DOHH2 (cell line): ENCODE measurements around the gene SH3GLB1.

Experiments used
- H3F3A ChIP-seq: fragments of 200-600 bp; sonication (generic), shearing (Covaris generic); 2 replicates; pipeline ENCODE4 v1.6.0; 2016; ENCODE audit warnings: antibody characterized with exemption, mild to moderate bottlenecking; ENCODE audit not compliant: control insufficient read depth, insufficient read depth
- H3K27ac ChIP-seq: fragments of 200-600 bp; sonication (generic); 2 replicates; pipeline ENCODE4 v1.5.1; 2014; ENCODE audit warnings: low read depth, mild to moderate bottlenecking, low read length, moderate library complexity
- H3K27me3 ChIP-seq: fragments of 200-600 bp; sonication (generic); 2 replicates; pipeline ENCODE4 v1.6.1; 2014; ENCODE audit warnings: mild to moderate bottlenecking, low read length, mixed read lengths; ENCODE audit not compliant: control insufficient read depth
- H3K36me3 ChIP-seq: fragments of 200-600 bp; sonication (generic); 2 replicates; pipeline ENCODE4 v1.6.1; 2014; ENCODE audit warnings: mild to moderate bottlenecking, low read length, moderate library complexity, mixed read lengths; ENCODE audit not compliant: control insufficient read depth
- H3K4me1 ChIP-seq: fragments of 200-600 bp; sonication (generic); 2 replicates; pipeline ENCODE4 v1.6.1; 2014; ENCODE audit warnings: mild to moderate bottlenecking, low read length, mixed read lengths; ENCODE audit not compliant: control insufficient read depth
- H3K4me2 ChIP-seq: fragments of 200-600 bp; sonication (generic); 2 replicates; pipeline ENCODE4 v1.6.0; 2014; ENCODE audit warnings: mild to moderate bottlenecking, low read length, moderate library complexity
- H3K4me3 ChIP-seq: fragments of 200-600 bp; sonication (generic); 2 replicates; pipeline ENCODE4 v1.5.1; 2014; ENCODE audit warnings: mild to moderate bottlenecking, low read length, mixed read lengths
- H3K79me2 ChIP-seq: fragments of 200-600 bp; sonication (generic); 2 replicates; pipeline ENCODE4 v1.6.1; 2014; ENCODE audit warnings: mild to moderate bottlenecking, low read length, mixed read lengths; ENCODE audit not compliant: control insufficient read depth
- H3K9me2 ChIP-seq: fragments of 200-600 bp; sonication (generic); replicated peaks from 2 replicates; pipeline ENCODE4 v1.6.1; 2014; ENCODE audit warnings: mild to moderate bottlenecking, low read length, mixed read lengths; ENCODE audit not compliant: control insufficient read depth
- H3K9me3 ChIP-seq: fragments of 200-600 bp; sonication (generic); 2 replicates; pipeline ENCODE4 v1.6.1; 2014; ENCODE audit warnings: antibody characterized with exemption, low read length, mixed read lengths; ENCODE audit not compliant: control insufficient read depth, insufficient read depth
- H4K20me1 ChIP-seq: fragments of 200-600 bp; sonication (generic); 2 replicates; pipeline ENCODE4 v1.6.0; 2014; ENCODE audit warnings: low read depth, mild to moderate bottlenecking, antibody characterized with exemption, low read length, moderate library complexity; ENCODE audit not compliant: control insufficient read depth, insufficient read depth
- EZH2phosphoT487 ChIP-seq: fragments of 200-600 bp; sonication (generic); IDR thresholded peaks from 2 replicates; pipeline ENCODE4 v1.6.1; 2017; ENCODE audit warnings: borderline replicate concordance, mild to moderate bottlenecking, antibody characterized with exemption, low read length, moderate library complexity, mixed read lengths
- TF ChIP-seq, protein P1 (sequence below): fragments of 200-600 bp; sonication (generic); IDR thresholded peaks from one replicate; pipeline ENCODE4 v1.5.1; 2014; ENCODE audit warnings: antibody characterized with exemption, mild to moderate bottlenecking, low read depth, low read length; ENCODE audit not compliant: poor library complexity, severe bottlenecking

SH3GLB1 gene

DNA sequence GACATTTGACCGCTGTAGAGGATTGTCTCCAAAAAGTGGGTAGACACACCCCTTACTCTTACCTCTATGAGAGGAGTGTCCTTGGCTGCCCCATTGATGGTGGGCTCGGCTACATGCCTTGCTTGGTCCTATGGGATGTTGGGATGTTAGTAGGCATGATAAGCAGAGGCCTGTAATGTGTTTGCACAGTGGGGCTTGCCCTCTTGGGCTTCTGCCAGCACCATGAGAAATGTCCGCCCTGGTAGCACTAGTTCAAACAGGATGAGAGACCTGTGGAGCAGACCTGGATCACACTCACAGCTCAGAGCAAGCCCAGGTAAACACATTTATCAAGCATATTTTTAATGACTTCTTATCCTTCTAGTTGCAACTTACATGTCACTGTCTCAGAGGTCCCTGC is 54.2 kb downstream of the SH3GLB1 start:
- H3K9me2 ChIP-seq = no peaks in the 10 kb centered on the region
- H3K4me3 ChIP-seq = no peak overlapping the region
- no peaks in the 10 kb centered on the region for H3K27me3 ChIP-seq
- no peak overlapping the region for H3K27ac ChIP-seq
- H3K79me2 ChIP-seq = no peaks in the 10 kb centered on the region
- no peak overlapping the region for H3K4me2 ChIP-seq
- H3F3A ChIP-seq = peaks cover 14% of the 10 kb centered on the region; the same call in 1 of the 2 replicates
- H4K20me1 ChIP-seq = no peaks in the 10 kb centered on the region
- TF ChIP-seq EZH2phosphoT487 = no peak
- TF ChIP-seq, protein P1, sequence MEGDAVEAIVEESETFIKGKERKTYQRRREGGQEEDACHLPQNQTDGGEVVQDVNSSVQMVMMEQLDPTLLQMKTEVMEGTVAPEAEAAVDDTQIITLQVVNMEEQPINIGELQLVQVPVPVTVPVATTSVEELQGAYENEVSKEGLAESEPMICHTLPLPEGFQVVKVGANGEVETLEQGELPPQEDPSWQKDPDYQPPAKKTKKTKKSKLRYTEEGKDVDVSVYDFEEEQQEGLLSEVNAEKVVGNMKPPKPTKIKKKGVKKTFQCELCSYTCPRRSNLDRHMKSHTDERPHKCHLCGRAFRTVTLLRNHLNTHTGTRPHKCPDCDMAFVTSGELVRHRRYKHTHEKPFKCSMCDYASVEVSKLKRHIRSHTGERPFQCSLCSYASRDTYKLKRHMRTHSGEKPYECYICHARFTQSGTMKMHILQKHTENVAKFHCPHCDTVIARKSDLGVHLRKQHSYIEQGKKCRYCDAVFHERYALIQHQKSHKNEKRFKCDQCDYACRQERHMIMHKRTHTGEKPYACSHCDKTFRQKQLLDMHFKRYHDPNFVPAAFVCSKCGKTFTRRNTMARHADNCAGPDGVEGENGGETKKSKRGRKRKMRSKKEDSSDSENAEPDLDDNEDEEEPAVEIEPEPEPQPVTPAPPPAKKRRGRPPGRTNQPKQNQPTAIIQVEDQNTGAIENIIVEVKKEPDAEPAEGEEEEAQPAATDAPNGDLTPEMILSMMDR = no peak
- no peaks in the 10 kb centered on the region for H3K36me3 ChIP-seq
- no peaks in the 10 kb centered on the region for H3K9me3 ChIP-seq
- peaks cover 41% of the 10 kb centered on the region for H3K4me1 ChIP-seq

DNA sequence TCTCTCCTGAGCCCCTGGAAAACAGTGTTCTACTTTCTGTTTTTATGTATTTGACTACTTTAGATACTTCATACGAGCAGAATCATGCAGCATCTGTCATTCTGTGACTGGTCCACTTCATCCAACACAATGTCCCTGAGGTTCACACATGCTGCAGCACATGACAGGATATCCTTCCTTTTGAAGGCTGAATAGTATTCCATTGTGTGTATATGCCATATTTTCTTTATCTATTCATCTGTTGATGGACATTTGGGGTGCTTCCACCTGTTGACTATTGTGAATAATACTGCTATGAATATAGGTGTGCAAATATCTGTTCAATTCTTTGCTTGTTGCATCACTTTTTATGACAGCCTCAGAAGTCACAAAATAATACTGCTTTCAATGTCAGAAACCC is 55.8 kb downstream of the SH3GLB1 start:
- 0 out of 2 replicates have a peak, but pooled peaks cover 3% of the 10 kb centered on the region for H3F3A ChIP-seq
- no peak overlapping the region for H3K4me3 ChIP-seq
- no peak overlapping the region for H3K27ac ChIP-seq
- no peak for TF ChIP-seq EZH2phosphoT487
- TF ChIP-seq, protein P1 = no peak
- H3K4me1 ChIP-seq = peaks cover 25% of the 10 kb centered on the region
- no peak overlapping the region for H3K4me2 ChIP-seq
- H3K27me3 ChIP-seq = no peaks in the 10 kb centered on the region
- H3K9me2 ChIP-seq = no peaks in the 10 kb centered on the region
- H3K36me3 ChIP-seq = no peaks in the 10 kb centered on the region
- no peaks in the 10 kb centered on the region for H3K9me3 ChIP-seq
- no peaks in the 10 kb centered on the region for H3K79me2 ChIP-seq
- no peaks in the 10 kb centered on the region for H4K20me1 ChIP-seq

- H3K27ac ChIP-seq = no peak overlapping the region
- peaks cover 25% of the 10 kb centered on the region for H3K4me1 ChIP-seq
- no peak overlapping the region for H3K4me3 ChIP-seq
- no peaks in the 10 kb centered on the region for H3K27me3 ChIP-seq
- H3K9me2 ChIP-seq = no peaks in the 10 kb centered on the region
- no peak for TF ChIP-seq EZH2phosphoT487
- TF ChIP-seq, protein P1 = no peak
- H4K20me1 ChIP-seq = no peaks in the 10 kb centered on the region
- no peaks in the 10 kb centered on the region for H3K79me2 ChIP-seq
- H3F3A ChIP-seq = no peaks in the 10 kb centered on the region
- H3K9me3 ChIP-seq = 0 out of 2 replicates have a peak, but pooled peaks cover 4% of the 10 kb centered on the region
- H3K4me2 ChIP-seq = no peak overlapping the region
- H3K36me3 ChIP-seq = no peaks in the 10 kb centered on the region
These were observed 58.0 kb downstream of the SH3GLB1 start for GRCh38 chr1:86762336-86762735.

DNA sequence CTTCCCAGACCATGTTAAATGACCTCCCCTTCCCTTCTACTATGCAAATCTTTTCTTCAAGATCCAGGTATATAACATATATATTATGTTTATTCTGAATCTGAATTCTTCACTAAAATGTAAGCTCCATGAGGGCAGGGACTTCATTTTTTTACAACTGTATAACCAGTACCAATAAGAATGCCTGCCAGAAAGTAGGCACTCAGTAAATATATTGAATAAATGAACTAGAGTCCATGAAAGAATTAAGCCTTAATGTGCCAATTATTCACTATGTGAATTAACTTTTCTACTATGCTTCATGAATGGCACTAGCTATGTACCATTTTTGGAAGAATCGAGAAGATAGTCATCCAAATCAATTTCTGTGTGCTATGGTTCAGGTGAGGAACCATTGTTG is 60.1 kb downstream of the SH3GLB1 start:
- Histone ChIP-seq H3K9me3 (0 out of 2 replicates have a peak, but pooled peaks cover 4% of the 10 kb centered on the region), H3K36me3 (no peaks in the 10 kb centered on the region), H3F3A (no peaks in the 10 kb centered on the region), H3K27me3 (no peaks in the 10 kb centered on the region), H3K4me1 (peaks cover 28% of the 10 kb centered on the region), H3K9me2 (no peaks in the 10 kb centered on the region), H4K20me1 (no peaks in the 10 kb centered on the region), H3K4me3 (no peak overlapping the region), H3K27ac (no peak overlapping the region), H3K79me2 (no peaks in the 10 kb centered on the region), H3K4me2 (no peak overlapping the region)
- TF ChIP-seq, protein P1 = no peak
- no peak for TF ChIP-seq EZH2phosphoT487
